K562 (cell line): Measurements from ENCODE around the gene ZFR2. TPM values are rescaled to one million over a fixed set of nuclear protein-coding genes. Genes with fewer than 3 reads are reported as not detected.
A peak's percentile ranks its signal among the peaks of the same experiment; 100 is the strongest.

Source experiments
- CSDE1 ChIP-seq, 2 experiments: fragments of 450-650 bp; IDR thresholded peaks; 2 replicates each; pipeline ENCODE4 v1.6.1; 2016; ENCODE audit warnings: mild to moderate bottlenecking in 1 of 2
- GATAD2A ChIP-seq: fragments of 450-650 bp; IDR thresholded peaks from 2 replicates; pipeline ENCODE4 v1.6.1; 2017
- GATAD2B ChIP-seq: fragments of 450-650 bp; IDR thresholded peaks from 2 replicates; pipeline ENCODE4 v1.6.1; 2017; ENCODE audit warnings: mild to moderate bottlenecking, borderline replicate concordance
- HDAC2 ChIP-seq: fragments of 450-650 bp; IDR thresholded peaks from 2 replicates; pipeline ENCODE4 v1.6.1; 2016; ENCODE audit warnings: mild to moderate bottlenecking
- HEY1 ChIP-seq: fragments of 250-450 bp; sonication (Bioruptor Pico); IDR thresholded peaks from 2 replicates; pipeline ENCODE4 v1.5.0; 2020; ENCODE audit warnings: mild to moderate bottlenecking, moderate library complexity, borderline replicate concordance
- KDM1A ChIP-seq, 2 experiments: fragments of 450-650 bp; IDR thresholded peaks; 2 replicates each; pipeline ENCODE4 v1.6.1; 2016; ENCODE audit warnings: mild to moderate bottlenecking in 2 of 2
- NR1H2 ChIP-seq: sonication (generic); formaldehyde crosslinking; IDR thresholded peaks from 2 replicates; pipeline ENCODE4 v1.4.0; 2020; ENCODE audit warnings: mild to moderate bottlenecking, missing genetic modification reagents
- RB1 ChIP-seq: fragments of 450-650 bp; IDR thresholded peaks from 2 replicates; pipeline ENCODE4 v1.6.1; 2017; ENCODE audit warnings: low read depth, mild to moderate bottlenecking
- RBM15 ChIP-seq: fragments of 200-400 bp; formaldehyde crosslinking; IDR thresholded peaks from 2 replicates; pipeline ENCODE4 v1.6.1; 2018; ENCODE audit warnings: mild to moderate bottlenecking, low read length, moderate library complexity; ENCODE audit not compliant: insufficient read depth
- SMARCE1 ChIP-seq: fragments of 450-650 bp; IDR thresholded peaks from 2 replicates; pipeline ENCODE4 v1.7.1; 2016; ENCODE audit warnings: mild to moderate bottlenecking
- ZNF436 ChIP-seq: fragments of 250-450, 450-650 bp; sonication (Bioruptor Pico); formaldehyde crosslinking; IDR thresholded peaks from 2 replicates; pipeline ENCODE4 v1.7.0; 2020; ENCODE audit warnings: mild to moderate bottlenecking
- polyA plus RNA-seq, 8 experiments: library from polyadenylated mRNA; depleted of rRNA in 4 of 8; stranded (reverse) in 5 of 8; unstranded in 3 of 8; fragments of >200 nt; fragmentation: Nextera tagmentation in 2 of 8; fragmentation: Illumina TruSeq in 1 of 8; extraction: Ambion mirVana in 2 of 8; extraction: Trizol in 1 of 8; gene quantifications; 2 replicates each; pipeline versions ENCODE4 v1.2.1 to v1.2.3, GENCODE V29; 2011 to 2014; ENCODE audit warnings: inconsistent platforms in 1 of 8, missing spikeins in 1 of 8
- total RNA-seq, 7 experiments: library from RNA; depleted of rRNA in 6 of 7; stranded (reverse); fragments of >200 nt in 6 of 7; fragmentation: Illumina TruSeq in 2 of 7; extraction: Trizol in 2 of 7; gene quantifications; 2 replicates each; pipeline versions ENCODE4 v1.2.1 to v1.2.3, GENCODE V29; 2011 to 2021; ENCODE audit warnings: low replicate concordance in 1 of 7
- TF ChIP-seq, protein P1 (sequence below): fragments of 200-800 bp; sonication (Bioruptor generic); IDR thresholded peaks from 2 replicates; pipeline ENCODE4 v1.6.1; 2016; ENCODE audit warnings: missing genetic modification characterization, missing compliant biosample characterization
- TF ChIP-seq, protein P2 (sequence below): fragments of 250-450 bp; sonication (Bioruptor Pico); IDR thresholded peaks from 2 replicates; pipeline ENCODE4 v1.8.0; 2022; ENCODE audit warnings: moderate library complexity, mild to moderate bottlenecking, inconsistent platforms
- TF ChIP-seq, protein P3 (sequence below): fragments of 450-650 bp; formaldehyde crosslinking; IDR thresholded peaks from 2 replicates; pipeline ENCODE4 v1.4.0; 2022; ENCODE audit warnings: missing genetic modification characterization
- TF ChIP-seq, protein P4 (sequence below): conservative IDR thresholded peaks from 2 replicates; pipeline ENCODE4 v1.6.1; 2011; ENCODE audit warnings: low read depth, mild to moderate bottlenecking, low read length; ENCODE audit not compliant: control insufficient read depth
- TF ChIP-seq, protein P5 (sequence below): fragments of 450-650 bp; IDR thresholded peaks from one replicate; pipeline ENCODE4 v1.6.1; 2018; ENCODE audit warnings: mild to moderate bottlenecking, moderate library complexity; ENCODE audit not compliant: partially characterized antibody

ZFR2 gene
- total and polyA plus RNA-seq, 9 of the 15 experiments (the other 6 are each of a cell fraction or from before 2014, with no cell fraction given), result 0.03 to 0.59 (median 0.07) TPM; not detected in 6

DNA sequence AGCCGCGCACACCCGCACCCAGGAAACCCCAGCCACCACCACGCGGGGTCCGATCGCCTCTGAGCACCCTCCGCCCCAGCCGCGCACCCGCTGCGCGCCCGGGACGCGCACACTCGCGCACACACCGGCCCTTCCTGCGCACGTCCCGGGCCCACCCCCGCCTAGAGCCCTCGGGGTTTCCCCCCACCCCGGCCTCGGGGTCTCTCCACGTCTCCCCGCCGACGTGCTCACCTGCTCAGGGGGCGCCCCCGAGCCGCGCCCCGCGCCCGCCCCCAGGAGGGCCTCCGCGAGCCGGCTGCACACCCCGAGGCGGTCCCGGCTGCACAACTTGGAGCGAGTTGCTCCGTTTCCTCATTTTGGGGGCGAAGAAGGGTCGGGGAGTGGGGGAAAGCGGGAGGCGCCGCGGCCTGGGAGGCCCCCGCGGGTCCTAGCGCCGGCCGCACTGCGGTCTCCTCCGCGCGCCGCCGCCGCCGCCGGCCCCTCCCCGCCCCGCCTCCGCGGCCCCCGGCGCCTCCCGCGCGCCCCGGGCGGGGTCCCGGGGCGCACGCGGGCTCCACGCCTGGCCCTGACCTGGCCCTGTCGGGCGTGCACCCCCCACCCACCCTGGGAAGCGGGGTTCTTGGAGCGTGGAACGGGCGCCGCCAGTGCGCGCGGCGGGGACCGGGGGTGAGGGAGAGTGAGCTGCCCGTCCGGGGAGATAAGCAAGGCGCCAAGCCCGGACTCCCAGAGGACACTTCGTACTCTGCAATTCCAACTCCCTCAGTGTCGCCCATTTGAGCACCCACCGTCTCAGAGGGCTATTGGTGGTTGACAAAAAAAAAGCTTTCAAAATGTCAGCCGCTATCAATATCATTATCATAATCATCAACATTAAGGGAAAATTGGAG lies 82.7 kb downstream of the ZFR2 start, which contains the start of gene MATK (continued):
- TF ChIP-seq, protein P1, sequence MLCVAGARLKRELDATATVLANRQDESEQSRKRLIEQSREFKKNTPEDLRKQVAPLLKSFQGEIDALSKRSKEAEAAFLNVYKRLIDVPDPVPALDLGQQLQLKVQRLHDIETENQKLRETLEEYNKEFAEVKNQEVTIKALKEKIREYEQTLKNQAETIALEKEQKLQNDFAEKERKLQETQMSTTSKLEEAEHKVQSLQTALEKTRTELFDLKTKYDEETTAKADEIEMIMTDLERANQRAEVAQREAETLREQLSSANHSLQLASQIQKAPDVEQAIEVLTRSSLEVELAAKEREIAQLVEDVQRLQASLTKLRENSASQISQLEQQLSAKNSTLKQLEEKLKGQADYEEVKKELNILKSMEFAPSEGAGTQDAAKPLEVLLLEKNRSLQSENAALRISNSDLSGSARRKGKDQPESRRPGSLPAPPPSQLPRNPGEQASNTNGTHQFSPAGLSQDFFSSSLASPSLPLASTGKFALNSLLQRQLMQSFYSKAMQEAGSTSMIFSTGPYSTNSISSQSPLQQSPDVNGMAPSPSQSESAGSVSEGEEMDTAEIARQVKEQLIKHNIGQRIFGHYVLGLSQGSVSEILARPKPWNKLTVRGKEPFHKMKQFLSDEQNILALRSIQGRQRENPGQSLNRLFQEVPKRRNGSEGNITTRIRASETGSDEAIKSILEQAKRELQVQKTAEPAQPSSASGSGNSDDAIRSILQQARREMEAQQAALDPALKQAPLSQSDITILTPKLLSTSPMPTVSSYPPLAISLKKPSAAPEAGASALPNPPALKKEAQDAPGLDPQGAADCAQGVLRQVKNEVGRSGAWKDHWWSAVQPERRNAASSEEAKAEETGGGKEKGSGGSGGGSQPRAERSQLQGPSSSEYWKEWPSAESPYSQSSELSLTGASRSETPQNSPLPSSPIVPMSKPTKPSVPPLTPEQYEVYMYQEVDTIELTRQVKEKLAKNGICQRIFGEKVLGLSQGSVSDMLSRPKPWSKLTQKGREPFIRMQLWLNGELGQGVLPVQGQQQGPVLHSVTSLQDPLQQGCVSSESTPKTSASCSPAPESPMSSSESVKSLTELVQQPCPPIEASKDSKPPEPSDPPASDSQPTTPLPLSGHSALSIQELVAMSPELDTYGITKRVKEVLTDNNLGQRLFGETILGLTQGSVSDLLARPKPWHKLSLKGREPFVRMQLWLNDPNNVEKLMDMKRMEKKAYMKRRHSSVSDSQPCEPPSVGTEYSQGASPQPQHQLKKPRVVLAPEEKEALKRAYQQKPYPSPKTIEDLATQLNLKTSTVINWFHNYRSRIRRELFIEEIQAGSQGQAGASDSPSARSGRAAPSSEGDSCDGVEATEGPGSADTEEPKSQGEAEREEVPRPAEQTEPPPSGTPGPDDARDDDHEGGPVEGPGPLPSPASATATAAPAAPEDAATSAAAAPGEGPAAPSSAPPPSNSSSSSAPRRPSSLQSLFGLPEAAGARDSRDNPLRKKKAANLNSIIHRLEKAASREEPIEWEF (CRISPR knock-in tag), result no peak
- TF ChIP-seq, protein P2, sequence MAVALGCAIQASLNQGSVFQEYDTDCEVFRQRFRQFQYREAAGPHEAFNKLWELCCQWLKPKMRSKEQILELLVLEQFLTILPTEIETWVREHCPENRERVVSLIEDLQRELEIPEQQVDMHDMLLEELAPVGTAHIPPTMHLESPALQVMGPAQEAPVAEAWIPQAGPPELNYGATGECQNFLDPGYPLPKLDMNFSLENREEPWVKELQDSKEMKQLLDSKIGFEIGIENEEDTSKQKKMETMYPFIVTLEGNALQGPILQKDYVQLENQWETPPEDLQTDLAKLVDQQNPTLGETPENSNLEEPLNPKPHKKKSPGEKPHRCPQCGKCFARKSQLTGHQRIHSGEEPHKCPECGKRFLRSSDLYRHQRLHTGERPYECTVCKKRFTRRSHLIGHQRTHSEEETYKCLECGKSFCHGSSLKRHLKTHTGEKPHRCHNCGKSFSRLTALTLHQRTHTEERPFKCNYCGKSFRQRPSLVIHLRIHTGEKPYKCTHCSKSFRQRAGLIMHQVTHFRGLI (CRISPR knock-in tag), result no peak
- TF ChIP-seq SMARCE1 (no peak), HEY1 (CRISPR knock-in tag) (no peak), NR1H2 (no peak), CSDE1 (IDR thresholded peaks at IDR 0.05) (no peak), GATAD2B (no peak), KDM1A (IDR thresholded peaks at IDR 0.05) (peak in 1 of 2 experiments; percentile 54; a peak in 3 of 4 replicates), RBM15 (no peak), RB1 (peak; percentile 15; the same call in 1 of the 2 replicates), HDAC2 (peak; percentile 48; the same call in 1 of the 2 replicates), ZNF436 (no peak), GATAD2A (0 out of 2 replicates have a peak, but pooled peaks have one; percentile 14)
- TF ChIP-seq, protein P3, sequence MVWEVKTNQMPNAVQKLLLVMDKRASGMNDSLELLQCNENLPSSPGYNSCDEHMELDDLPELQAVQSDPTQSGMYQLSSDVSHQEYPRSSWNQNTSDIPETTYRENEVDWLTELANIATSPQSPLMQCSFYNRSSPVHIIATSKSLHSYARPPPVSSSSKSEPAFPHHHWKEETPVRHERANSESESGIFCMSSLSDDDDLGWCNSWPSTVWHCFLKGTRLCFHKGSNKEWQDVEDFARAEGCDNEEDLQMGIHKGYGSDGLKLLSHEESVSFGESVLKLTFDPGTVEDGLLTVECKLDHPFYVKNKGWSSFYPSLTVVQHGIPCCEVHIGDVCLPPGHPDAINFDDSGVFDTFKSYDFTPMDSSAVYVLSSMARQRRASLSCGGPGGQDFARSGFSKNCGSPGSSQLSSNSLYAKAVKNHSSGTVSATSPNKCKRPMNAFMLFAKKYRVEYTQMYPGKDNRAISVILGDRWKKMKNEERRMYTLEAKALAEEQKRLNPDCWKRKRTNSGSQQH (CRISPR knock-in tag), result no peak
- TF ChIP-seq, protein P4, sequence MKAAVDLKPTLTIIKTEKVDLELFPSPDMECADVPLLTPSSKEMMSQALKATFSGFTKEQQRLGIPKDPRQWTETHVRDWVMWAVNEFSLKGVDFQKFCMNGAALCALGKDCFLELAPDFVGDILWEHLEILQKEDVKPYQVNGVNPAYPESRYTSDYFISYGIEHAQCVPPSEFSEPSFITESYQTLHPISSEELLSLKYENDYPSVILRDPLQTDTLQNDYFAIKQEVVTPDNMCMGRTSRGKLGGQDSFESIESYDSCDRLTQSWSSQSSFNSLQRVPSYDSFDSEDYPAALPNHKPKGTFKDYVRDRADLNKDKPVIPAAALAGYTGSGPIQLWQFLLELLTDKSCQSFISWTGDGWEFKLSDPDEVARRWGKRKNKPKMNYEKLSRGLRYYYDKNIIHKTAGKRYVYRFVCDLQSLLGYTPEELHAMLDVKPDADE, result no peak
- TF ChIP-seq, protein P5, sequence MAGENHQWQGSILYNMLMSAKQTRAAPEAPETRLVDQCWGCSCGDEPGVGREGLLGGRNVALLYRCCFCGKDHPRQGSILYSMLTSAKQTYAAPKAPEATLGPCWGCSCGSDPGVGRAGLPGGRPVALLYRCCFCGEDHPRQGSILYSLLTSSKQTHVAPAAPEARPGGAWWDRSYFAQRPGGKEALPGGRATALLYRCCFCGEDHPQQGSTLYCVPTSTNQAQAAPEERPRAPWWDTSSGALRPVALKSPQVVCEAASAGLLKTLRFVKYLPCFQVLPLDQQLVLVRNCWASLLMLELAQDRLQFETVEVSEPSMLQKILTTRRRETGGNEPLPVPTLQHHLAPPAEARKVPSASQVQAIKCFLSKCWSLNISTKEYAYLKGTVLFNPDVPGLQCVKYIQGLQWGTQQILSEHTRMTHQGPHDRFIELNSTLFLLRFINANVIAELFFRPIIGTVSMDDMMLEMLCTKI, result no peak
